PC-3 (cell line): ENCODE measurements around the gene FBXO31.

Experiments used
- CTCF ChIP-seq: fragments of 300-600 bp; sonication (generic); conservative IDR thresholded peaks from 2 replicates; pipeline ENCODE4 v1.5.1; 2017; ENCODE audit warnings: antibody characterized with exemption, low read depth, mild to moderate bottlenecking, low read length
- EZH2 ChIP-seq: fragments of 300-600 bp; sonication (generic); IDR thresholded peaks from one replicate; pipeline ENCODE4 v1.6.1; 2017; ENCODE audit warnings: antibody characterized with exemption, mild to moderate bottlenecking, low read length; ENCODE audit not compliant: unreplicated experiment
- EZH2phosphoT487 ChIP-seq: fragments of 300-600 bp; sonication (generic); IDR thresholded peaks from 2 replicates; pipeline ENCODE4 v1.6.1; 2018; ENCODE audit warnings: mild to moderate bottlenecking, antibody characterized with exemption, low read length, borderline replicate concordance

GRCh38 chr16:87358250-87358649 lies 25.3 kb downstream of the FBXO31 start:
- no peak for TF ChIP-seq CTCF
- no peak for TF ChIP-seq EZH2phosphoT487
- TF ChIP-seq EZH2: no peak
